Dermis blood vessel endothelial cell (primary cell): ENCODE data around the gene SMCO3. TPM values are rescaled to one million over a fixed set of nuclear protein-coding genes. Genes with fewer than 3 reads are reported as not detected.

Source experiments
- DNase-seq: peaks from one replicate; pipeline ENCODE4 v3.0.0; 2010
- total RNA-seq: library from RNA; depleted of rRNA; stranded (reverse); fragments of >200 nt; gene quantifications from 2 replicates; pipeline ENCODE4 v1.2.3, GENCODE V29; 2014

The SMCO3 gene
- total RNA-seq, 1 donor from 2014 or later, result 1.2 TPM

DNA sequence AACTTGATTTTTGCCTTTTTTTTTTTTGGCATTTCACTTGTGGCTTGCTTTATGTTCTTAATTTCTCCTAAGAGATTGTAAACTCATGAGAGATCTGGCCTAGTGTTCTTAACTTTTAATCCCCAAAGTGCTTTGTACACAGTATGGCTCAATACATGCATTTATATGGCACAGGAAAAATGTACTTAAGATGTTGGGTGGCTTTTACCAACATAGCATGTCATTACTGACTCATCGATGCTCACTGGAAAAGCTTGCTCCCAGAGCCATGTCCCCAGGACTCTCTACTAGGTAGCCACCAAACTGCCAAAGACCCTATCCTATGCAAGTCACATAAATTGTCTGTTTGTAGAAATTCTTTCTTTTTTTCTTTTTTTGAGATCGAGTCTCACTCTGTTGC is 13.1 kb upstream of the SMCO3 start:
- no peak for DNase-seq

DNA sequence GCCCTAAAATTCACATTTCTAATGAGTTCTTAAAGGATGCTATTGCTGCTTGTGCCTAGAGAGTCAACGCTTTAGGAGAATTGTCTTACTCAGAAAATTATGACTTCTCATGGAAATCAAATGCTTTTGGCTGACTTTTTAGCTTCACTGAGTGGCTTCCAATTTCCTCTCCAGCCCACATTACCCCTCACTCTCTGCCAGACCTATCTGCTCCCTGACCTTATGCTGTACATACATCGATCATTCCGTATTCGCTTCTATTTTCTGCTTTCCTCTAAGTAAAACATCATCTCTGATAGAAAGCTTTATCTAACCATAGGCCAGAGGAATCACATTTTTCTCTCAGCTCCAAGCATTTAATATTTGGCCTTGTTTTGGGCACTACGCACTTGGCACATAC is 12.5 kb upstream of the SMCO3 start:
- no peak for DNase-seq

DNA sequence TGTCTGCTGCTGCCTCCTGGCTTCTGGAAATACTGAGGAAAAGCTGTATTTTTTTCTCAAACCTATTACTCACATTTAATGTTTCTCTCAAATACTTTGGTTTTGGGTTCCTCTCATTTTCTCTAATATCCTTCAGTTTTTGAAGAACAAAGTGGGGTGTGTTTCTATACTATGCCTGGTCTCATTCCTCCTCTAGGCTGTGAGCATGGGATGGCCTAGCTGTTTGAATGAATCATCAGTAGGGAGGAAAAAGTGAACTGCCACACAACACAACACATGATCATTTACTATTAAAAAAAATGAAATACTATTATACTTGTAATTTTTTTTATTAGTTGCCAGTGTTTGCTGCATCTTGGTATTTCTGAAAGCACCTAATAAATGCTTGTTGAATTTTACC is 11.3 kb upstream of the SMCO3 start:
- no peak for DNase-seq

DNA sequence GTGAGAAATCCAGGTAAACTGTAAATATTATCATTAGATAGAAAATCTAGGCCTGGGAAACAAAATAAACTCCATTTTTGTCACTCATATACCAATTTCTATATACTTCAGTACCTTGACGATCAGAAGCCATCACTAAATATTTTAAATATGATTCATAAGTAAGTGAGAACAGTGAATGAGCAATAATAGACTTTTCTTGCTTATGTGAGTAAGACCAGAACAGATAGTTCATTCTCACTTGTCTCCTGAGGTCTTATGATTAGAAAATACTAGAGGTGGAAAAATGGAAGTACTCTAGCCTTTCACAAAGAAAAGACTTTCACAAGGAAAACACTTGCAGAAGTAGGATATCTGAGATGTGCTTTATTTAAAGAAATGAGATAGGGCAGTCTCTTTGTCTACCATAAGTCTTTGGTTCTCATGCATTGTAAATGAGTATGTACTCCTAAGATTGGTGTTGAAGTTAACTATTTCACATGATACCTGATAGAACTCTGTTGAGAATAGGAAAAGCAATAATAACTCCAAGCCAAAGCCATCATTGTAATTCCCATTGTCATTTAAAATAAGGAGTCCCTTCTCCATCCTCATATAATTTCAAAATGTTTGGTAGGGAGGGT is 10.1 kb upstream of the SMCO3 start:
- no peak for DNase-seq

DNA sequence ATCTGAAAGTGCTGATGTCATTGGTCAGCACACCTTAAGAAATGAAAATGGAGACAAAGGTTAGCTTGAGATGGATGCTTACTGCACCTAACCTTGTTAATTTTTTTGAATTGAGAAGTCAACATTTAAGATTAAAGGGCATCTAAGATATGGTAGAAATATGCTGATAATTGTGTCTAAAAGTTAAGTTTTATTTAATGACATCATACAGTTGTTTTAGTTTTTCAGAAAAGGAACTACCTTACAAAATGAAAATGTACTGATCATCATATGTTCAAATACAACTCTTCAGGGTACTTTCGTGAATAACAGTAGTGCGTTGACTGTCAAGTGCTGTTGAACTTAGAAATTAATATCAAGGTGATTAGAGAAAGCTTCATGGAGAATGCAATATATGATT is 2.5 kb downstream of the SMCO3 start:
- no peak for DNase-seq

DNA sequence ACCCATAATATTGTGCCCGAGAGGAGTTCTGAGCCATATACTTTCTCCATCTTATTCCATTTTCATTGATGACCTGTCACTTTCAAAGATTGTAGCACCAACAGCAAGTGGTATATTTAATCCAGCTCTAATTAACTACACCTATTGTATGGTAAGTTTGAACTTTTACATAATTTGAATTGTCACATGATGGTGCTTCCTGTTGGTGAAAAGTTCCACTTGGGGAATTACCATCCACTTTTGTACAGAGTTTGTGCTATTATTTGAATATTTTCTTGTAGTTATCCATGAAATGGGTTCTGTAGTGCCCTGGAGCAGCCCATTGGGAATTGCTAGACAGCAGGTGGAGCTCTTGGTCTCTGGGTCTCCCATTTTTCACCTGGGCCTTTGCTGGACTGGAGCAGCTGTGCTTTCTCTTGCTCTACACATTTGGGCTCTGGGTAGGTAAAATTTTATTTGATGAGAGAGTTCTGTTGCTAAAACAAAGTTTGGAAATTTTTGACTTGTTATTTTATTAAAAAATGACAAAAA is 3.0 kb downstream of the SMCO3 start:
- peak; percentile 68 for DNase-seq

DNA sequence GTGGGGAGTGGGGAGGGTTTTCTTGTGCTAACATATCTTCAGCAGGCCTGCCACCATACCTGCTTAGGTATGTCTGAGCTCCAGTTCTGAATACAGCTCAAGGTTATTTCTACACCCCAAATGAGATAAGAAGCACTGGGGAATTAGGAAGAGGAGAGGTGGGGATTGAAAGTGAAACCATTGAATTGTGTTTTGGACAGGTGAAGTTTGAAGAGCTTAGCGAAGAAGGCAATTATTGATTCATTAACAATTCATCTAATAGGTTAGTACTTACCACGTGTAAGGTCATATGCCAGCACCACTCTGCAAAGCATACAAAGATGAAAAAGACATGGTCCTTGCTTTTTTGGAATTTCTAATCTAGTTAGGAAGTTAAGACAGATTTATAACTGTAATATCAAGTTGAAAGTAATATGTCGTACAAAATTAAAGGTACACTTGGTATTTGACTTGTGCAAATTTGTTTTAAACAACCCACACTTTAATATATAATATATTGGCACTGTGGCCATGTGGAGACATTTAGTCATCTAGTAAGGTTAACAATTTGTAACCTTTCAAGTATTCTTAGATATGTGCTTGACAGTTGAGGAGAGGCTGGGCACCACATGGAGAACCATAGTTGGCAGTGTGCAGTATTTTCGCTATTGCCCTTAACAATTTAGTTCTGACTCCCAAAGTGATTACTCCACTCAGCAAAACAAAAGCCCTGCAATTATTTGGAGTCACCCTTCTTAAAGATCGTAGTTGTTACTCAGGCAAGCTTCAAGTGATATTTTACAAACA is 3.6 kb downstream of the SMCO3 start:
- no peak for DNase-seq

DNA sequence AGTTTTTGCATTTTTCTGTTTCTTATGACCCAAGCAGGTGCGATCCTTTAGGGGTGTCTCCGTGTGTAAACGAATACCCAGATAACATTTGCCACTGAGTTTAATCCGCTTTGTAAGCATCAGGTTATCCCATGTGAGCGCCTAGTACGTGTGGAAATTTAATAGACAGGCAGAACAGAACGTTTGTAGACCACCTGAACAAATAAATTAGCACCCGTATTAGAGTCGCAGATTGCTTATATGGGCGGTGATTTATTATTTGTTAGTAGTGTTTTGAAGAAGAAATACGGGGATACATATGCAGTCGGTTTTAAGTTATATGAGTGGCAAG is 10.2 kb downstream of the SMCO3 start:
- DNase-seq, result no peak

DNA sequence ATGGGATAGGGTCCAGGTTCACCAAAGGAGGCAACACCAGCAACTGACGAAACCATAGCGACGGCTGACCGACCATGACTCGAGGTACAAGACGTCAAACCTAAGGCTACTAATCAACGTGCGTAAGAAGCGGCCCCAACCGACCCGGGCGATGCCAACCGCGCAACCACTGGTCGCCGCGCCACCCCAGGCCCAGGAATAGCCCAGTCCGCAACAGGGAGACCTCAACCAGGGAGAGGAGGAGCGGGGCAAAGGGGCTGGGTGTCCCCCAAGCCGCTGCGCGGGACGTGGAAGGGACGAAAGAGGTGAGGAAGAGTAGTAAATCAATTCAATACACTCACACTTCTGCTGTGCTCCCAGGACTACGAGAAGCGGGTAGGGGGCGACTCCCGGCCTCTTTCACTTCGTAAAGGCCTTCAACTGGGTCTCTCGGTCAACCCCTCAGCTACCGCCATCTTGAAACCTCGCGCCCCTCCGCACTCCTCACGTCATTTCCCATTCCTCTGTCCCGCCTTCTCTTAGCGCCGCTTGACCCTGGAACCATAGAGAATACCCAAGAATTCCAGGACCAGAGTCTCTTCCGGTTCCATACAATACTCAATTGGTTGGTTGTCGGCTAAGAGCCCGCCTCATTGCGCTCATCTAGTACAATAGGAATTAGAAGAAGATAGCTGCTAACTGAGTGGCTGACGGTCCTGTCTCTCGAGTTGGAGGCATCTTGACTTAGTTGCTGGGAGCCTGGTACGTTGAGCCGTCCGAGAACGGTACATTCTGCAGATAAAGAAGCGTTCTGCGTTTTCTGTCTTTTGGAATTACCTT is 10.8 kb downstream of the SMCO3 start, which contains the start of the genes C12orf60 and WBP11:
C12orf60 (plus strand) TSS at position 660 of the 819 bp plus-strand sequence. CDS start 19,266 bp downstream, outside the sequence.
WBP11 (minus strand) TSS at position 468 of the 819 bp plus-strand sequence. CDS start 2,095 bp downstream, outside the sequence.
- peak; percentile 99 for DNase-seq

DNA sequence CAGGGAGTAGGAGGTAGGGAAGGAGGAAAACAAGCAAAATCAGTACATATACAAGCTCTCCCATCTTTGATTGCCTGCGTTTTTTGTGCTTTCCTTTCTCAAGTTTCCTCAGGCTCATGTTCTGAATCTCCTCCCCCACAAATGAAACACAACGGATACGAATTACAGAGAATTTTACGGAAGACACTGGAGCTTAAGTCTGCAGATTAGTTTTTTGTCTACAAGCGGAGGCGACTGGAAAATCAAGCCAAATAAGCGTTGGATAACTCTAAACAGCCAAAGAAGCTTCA is 11.3 kb downstream of the SMCO3 start:
- DNase-seq, result no peak

DNA sequence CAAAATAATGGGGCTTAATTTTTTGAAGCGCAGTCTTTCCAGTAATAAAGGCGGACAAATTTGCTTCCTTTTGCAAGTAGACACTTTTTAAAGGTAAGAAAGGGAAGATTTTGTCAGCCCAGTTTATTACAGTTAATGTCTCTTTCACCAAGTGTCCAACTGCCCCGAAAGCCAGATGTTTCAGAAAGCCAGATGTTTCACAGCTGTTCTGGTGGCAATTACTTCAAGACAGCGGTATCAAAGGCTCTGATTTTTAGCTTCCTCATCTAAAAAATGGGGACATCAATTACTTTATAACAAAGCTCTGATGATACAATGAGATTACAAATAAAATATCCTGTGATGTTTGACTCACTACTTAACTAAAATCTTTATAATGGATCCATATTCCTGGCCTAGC is 11.7 kb downstream of the SMCO3 start:
- no peak for DNase-seq

DNA sequence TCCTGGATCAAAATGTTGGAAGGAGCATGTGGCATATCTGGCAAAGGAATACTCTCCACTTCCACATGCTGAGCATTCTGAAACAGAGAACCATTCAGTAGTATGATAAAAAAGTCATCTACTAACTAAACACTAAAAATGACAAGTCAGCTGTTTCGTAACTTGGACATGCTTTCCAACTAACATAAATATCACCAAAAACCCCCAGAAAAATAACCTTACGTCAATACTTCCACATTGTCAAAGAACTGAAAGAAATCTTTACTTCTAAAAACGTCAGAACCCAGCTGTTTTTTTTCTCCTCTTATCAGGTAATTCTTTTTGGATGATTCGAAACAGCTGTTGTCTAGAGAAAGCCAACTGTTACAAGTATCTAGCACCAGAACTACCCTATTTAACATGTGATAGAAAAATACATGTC is 18.9 kb downstream of the SMCO3 start:
- DNase-seq, result no peak

DNA sequence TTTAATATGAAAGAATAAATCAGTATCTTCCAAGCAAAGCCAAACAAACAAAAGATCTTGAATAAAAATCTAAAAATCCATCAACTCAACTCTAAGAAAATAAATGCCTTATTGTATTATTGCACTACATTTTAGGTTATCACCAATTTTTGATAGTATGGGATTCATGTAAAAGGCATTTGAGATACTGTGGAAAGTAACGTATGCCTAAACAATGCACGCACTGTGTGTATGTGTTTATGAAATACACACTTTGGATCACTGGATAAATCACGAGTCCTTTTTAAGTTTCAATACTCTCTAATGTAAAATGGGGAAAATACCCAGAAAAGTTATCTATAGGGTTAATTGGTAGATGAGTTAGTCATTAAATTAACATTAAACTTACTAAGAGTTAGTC is 28.4 kb downstream of the SMCO3 start:
- DNase-seq, result no peak

DNA sequence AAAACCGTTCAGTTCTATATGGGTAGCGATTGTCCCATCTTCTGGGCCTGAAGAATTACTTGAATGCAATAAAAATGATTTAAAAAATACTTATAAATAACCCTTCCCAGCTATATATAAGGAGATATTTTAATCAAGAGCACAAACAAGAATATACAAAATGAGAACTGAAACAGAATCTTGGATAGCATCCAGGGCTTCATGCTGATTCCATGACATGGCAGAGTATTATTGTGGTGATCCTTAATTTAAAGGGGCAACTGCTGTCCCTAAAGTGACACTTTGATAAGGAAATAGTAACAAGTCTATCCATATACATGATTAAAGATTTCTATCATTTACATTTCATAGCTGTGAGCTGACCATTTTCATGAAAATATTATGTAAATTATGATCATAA is 29.5 kb downstream of the SMCO3 start:
- DNase-seq, result no peak

DNA sequence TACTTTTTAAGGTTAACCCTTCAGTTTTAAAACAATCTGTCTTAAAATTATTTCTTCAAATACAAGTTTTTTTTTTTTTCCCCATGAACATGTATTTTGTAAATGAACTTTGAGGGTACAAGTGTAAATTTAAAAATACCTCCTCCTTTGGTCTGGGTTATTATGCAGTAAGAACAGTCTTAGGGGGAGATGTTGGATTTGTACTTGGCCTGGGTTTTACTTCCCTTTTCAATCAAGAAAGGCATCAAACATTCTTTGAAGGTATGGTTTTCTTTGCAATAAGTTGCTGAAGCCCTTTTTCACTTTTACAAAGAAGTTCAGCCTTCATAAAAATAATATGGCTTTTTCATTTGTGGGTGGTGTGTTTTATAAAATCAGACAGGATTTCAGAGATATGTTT is 31.2 kb downstream of the SMCO3 start:
- DNase-seq, result no peak

DNA sequence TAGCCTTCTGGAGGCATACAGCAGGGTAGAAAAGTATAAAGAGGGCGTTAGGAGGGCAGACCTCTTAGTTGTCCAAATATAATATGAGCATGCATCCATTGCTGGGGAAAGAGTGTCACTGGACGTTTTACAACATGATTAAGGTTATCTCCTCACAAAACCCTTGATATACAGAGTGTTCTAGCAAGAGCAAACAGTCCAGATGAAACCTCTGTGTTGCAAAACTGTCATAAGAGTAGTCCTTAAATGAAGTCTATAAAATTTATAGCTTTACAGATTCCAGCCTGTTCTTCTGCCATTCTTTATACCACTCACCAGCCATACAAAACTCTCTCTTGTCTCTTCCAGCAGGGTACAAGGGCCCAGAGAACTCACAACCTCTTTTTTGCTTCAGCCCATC is 32.4 kb downstream of the SMCO3 start:
- no peak for DNase-seq

DNA sequence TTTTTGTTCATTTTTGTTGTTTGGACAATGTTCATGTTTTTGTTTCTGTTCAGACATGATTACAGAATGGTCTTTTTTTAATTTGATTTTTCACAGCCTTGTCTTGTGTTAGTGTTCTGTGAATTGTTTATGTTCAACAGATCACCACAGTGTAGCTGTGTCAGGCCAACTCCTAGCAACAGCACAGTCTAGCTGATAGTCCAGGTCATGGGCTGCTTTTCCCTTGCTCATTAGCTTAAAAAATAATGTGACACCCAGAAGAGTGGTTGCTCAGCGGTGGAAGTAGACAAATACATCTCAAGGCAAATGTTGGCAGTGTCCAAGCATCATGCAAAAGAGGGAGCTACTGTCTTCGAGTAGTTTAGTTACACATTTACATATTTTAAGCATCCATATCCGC is 33.1 kb downstream of the SMCO3 start:
- no peak for DNase-seq

DNA sequence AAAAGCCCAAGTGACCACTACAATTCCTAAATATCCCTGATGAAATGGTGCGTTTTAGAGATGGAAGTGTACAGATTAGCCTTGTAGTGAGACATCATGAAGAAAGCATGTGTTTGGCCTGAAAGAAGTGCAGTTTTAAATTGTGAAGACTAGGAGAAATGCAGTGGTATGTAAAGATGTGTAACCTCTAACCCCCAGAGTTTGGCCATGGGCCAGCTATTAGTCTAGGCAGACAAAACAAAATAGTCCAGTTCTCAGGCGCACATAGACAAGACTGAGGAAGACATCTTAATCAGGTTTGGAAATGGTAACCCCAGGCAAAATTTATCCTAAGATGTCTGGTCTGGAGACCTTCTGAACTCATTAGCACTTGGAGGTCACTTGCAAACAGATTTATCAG is 34.1 kb downstream of the SMCO3 start:
- DNase-seq, result no peak

DNA sequence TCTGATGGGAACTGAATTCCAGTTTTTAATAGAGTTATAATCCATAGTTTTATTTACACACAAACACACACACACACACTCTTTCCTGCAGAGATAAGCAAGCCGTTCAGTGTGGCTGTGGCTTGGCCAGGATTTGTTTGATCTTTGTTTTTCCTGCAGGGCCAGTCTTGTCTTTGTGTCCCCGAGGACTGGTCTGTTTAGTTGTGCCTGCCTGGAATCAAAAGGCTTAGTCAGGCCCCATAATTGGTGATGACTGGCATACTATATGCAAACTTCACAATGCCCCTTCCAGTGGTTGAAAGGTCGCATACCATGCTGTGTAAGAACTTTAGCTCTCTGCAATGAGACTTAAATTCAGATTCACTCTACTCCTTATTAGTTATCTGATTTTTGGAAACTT is 36.7 kb downstream of the SMCO3 start:
- DNase-seq, result no peak

DNA sequence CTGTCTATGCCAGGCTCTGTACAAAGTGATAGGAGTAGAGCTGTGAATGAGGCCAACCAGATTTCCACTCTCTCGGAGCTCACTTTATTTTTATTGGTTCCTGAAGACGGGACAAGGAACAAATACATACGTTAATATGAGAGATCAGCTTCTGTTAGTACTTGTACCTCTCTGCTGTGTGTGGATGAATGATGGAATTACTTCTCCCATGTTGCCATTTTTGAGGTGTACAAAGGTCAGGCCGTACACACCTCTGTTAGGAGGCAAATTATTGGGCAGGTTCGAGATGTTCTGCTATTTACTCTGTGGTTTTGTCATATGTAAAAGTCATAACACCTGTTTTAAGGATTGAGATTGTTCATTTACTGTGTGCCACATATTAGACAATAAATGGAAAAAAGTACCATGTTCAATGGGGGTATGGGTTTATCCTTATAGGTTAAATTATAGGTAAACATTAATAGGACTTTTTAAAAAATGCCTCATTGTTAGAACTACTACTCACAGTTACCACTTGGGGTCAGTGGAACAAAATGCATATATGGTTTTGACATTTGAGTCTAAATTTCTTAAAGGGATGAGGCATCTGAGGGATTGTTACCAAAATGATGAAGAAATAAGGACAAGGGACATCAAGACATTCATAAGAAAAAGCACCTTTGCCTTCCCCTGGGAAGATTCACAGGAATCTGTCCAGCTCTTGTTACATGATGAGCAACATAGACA is 37.6 kb downstream of the SMCO3 start:
- DNase-seq, result peak; percentile 33

DNA sequence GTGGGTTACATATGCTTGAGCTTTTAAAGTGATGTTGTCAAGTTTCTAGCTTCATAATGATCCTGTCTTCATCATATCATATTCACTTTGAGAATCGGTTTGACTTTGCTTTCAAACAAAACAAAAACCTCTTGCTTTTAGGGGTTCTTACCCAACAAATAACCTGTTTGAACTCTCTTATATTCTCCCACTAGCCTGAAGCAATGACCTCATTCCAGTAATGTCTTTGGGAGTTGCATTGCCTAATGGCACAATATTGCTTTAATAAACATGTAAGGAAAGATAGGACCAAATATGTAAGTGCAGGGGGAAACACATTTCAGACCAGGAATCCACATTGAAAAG is 38.4 kb downstream of the SMCO3 start:
- DNase-seq, result no peak

DNA sequence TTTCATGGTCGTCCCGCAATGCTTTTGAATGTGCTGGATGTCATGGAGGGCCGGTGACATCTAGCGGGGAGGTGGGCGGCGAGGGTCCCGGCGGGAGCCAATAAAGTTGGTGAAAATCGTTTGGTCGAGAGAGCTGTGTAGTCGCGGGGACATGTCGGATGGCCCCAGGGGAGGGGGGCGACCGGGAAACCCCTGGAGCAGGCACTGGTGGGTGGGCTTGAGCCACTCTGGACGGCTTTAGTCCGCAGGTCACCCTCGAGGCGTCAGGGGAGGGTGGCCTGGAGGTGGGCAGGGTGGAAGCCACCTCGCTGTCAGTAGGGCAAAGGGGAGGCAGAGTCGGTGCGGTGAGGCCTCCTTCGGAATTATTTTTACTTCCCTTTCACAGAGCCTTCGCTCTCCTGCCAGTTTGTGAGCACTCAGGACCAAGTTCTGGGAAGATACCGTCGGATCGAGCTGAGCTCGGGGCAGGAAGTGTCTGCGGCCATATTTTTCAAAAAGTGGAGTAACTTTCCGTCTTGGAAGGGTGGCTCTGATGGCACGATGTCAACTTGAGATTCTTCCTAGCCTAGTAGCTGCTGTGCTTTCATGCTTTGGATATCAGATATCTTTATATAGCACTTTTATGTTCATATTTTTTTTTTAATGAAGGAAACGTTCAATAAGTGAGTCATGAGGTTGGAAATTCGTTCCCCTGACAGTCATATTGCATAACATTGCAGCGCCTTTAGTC is 38.9 kb downstream of the SMCO3 start:
- peak; percentile 58 for DNase-seq
